ENCODE results near the gene SLC66A1.

DNA sequence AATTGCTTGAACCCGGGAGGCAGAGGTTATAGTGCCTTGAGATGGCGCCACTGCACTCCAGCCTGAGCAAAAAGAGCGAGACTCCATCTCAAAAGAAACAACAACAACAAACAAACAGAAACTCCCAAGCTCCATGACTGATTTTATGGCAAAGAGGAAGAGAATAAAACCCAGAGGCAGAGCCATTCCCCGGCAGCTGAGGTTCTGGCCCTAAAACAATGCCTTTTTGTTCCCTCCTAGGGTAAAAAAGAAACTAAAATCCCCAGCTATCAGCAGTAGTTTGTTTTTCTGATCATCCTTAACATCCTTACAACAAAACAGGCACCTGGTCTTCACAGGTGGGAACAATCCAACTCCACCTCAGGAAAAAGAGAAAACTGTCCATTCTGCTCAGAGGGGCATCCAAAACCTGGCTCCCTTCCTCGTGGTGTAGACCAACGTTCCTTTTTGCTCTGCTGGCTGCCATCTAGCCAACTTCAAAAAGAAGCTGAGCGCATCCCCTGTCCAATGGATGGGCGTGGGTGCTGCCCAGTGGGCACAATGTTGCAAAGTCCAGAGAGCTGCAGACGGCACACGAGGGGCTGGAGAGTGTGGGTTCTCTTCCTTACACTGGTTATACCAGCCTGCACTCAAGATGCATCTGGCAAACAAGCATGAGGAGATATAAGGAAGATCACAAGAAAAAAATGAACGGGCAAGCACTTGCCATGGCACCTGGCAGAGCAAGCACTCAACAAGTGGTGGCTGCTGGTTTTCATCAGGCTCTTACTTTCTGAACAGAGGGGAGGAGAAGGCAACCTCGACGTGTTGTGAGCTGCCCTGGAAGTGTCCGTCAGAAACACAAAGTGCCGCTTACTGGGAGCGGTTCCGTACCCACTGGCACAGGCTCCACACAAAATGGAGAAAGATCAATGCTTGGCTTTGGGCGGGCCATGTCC lies 54.7 kb downstream of the SLC66A1 start:
- TF ChIP-seq, protein P1, sequence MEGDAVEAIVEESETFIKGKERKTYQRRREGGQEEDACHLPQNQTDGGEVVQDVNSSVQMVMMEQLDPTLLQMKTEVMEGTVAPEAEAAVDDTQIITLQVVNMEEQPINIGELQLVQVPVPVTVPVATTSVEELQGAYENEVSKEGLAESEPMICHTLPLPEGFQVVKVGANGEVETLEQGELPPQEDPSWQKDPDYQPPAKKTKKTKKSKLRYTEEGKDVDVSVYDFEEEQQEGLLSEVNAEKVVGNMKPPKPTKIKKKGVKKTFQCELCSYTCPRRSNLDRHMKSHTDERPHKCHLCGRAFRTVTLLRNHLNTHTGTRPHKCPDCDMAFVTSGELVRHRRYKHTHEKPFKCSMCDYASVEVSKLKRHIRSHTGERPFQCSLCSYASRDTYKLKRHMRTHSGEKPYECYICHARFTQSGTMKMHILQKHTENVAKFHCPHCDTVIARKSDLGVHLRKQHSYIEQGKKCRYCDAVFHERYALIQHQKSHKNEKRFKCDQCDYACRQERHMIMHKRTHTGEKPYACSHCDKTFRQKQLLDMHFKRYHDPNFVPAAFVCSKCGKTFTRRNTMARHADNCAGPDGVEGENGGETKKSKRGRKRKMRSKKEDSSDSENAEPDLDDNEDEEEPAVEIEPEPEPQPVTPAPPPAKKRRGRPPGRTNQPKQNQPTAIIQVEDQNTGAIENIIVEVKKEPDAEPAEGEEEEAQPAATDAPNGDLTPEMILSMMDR (IDR thresholded peaks at IDR 0.05) = no peak
- TF ChIP-seq EP300 (IDR thresholded peaks at IDR 0.05) (no peak), POLR2A (IDR thresholded peaks at IDR 0.05) (no peak)
